ENCODE data around the gene ANAPC5.
A peak's percentile ranks its signal among the peaks of the same experiment; 100 is the strongest.
"Not testable (repeated sequence)": the region's sequence is repeated elsewhere in the genome, so short reads cannot be mapped to it uniquely, and the experiment has no call there.

Gene ANAPC5

GRCh38 chr12:121283388-121283787, 68.8 kb downstream of the ANAPC5 start:
- Histone ChIP-seq H3K4me1 (ENCODE audit: control insufficient read depth, insufficient read depth, low read length) (peaks cover 16% of the 10 kb centered on the region), H3K4me3 (ENCODE audit: low read depth, low read length) (no peak overlapping the region), H3K9me3 (ENCODE audit: control insufficient read depth, insufficient read depth, low read length) (no peaks in the 10 kb centered on the region), H3K9ac (ENCODE audit: low read depth, low read length) (no peak overlapping the region), H3K36me3 (ENCODE audit: control insufficient read depth, insufficient read depth, low read length) (peaks cover 5% of the 10 kb centered on the region; the same call in 1 of the 2 replicates), H3K27ac (ENCODE audit: low read depth, low read length) (no peak overlapping the region), H3K27me3 (ENCODE audit: control insufficient read depth, insufficient read depth, low read length) (no peaks in the 10 kb centered on the region)

GRCh38 chr12:121282910-121283309, 69.3 kb downstream of the ANAPC5 start:
- H3K4me1 ChIP-seq (ENCODE audit: control insufficient read depth, insufficient read depth, low read length) = peaks cover 11% of the 10 kb centered on the region
- not testable (repeated sequence) for H3K27ac ChIP-seq (ENCODE audit: low read depth, low read length); H3K36me3 ChIP-seq (ENCODE audit: control insufficient read depth, insufficient read depth, low read length); H3K9me3 ChIP-seq (ENCODE audit: control insufficient read depth, insufficient read depth, low read length); H3K27me3 ChIP-seq (ENCODE audit: control insufficient read depth, insufficient read depth, low read length); H3K4me3 ChIP-seq (ENCODE audit: low read depth, low read length); H3K9ac ChIP-seq (ENCODE audit: low read depth, low read length)

GRCh38 chr12:121282072-121282742, 70.0 kb downstream of the ANAPC5 start:
- Histone ChIP-seq H3K27ac (ENCODE audit: low read depth, low read length) (no peak overlapping the region), H3K27me3 (ENCODE audit: control insufficient read depth, insufficient read depth, low read length) (no peaks in the 10 kb centered on the region), H3K36me3 (ENCODE audit: control insufficient read depth, insufficient read depth, low read length) (peaks cover 8% of the 10 kb centered on the region; the same call in 1 of the 2 replicates), H3K4me1 (ENCODE audit: control insufficient read depth, insufficient read depth, low read length) (peaks cover 11% of the 10 kb centered on the region), H3K9ac (ENCODE audit: low read depth, low read length) (no peak overlapping the region), H3K9me3 (ENCODE audit: control insufficient read depth, insufficient read depth, low read length) (no peaks in the 10 kb centered on the region), H3K4me3 (ENCODE audit: low read depth, low read length) (no peak overlapping the region)

GRCh38 chr12:121281116-121281515, 71.1 kb downstream of the ANAPC5 start:
- H3K9me3 ChIP-seq (ENCODE audit: control insufficient read depth, insufficient read depth, low read length); H3K36me3 ChIP-seq (ENCODE audit: control insufficient read depth, insufficient read depth, low read length); H3K4me3 ChIP-seq (ENCODE audit: low read depth, low read length); H3K27me3 ChIP-seq (ENCODE audit: control insufficient read depth, insufficient read depth, low read length); H3K9ac ChIP-seq (ENCODE audit: low read depth, low read length): not testable (repeated sequence)
- Histone ChIP-seq H3K4me1 (ENCODE audit: control insufficient read depth, insufficient read depth, low read length) (peaks cover 11% of the 10 kb centered on the region), H3K27ac (ENCODE audit: low read depth, low read length) (peak overlapping the region; percentile 52)

GRCh38 chr12:121280531-121280930, 71.7 kb downstream of the ANAPC5 start:
- not testable (repeated sequence) for H3K9me3 ChIP-seq (ENCODE audit: control insufficient read depth, insufficient read depth, low read length); H3K9ac ChIP-seq (ENCODE audit: low read depth, low read length); H3K4me3 ChIP-seq (ENCODE audit: low read depth, low read length); H3K27me3 ChIP-seq (ENCODE audit: control insufficient read depth, insufficient read depth, low read length)
- Histone ChIP-seq H3K27ac (ENCODE audit: low read depth, low read length) (peak overlapping the region; percentile 55), H3K4me1 (ENCODE audit: control insufficient read depth, insufficient read depth, low read length) (peaks cover 11% of the 10 kb centered on the region), H3K36me3 (ENCODE audit: control insufficient read depth, insufficient read depth, low read length) (peaks cover 10% of the 10 kb centered on the region; the same call in 1 of the 2 replicates)

- Histone ChIP-seq H3K9me3 (ENCODE audit: control insufficient read depth, insufficient read depth, low read length) (no peaks in the 10 kb centered on the region), H3K27me3 (ENCODE audit: control insufficient read depth, insufficient read depth, low read length) (no peaks in the 10 kb centered on the region), H3K4me3 (ENCODE audit: low read depth, low read length) (no peak overlapping the region), H3K4me1 (ENCODE audit: control insufficient read depth, insufficient read depth, low read length) (peaks cover 11% of the 10 kb centered on the region), H3K9ac (ENCODE audit: low read depth, low read length) (no peak overlapping the region), H3K27ac (ENCODE audit: low read depth, low read length) (peak overlapping the region; percentile 42), H3K36me3 (ENCODE audit: control insufficient read depth, insufficient read depth, low read length) (peaks cover 10% of the 10 kb centered on the region; the same call in 1 of the 2 replicates)
Observed at GRCh38 chr12:121279507-121279915, 72.7 kb downstream of the ANAPC5 start.

GRCh38 chr12:121279071-121279375, 73.2 kb downstream of the ANAPC5 start:
- H3K9ac ChIP-seq (ENCODE audit: low read depth, low read length) = no peak overlapping the region

GRCh38 chr12:121278169-121279070, 73.8 kb downstream of the ANAPC5 start:
- Histone ChIP-seq H3K9ac (ENCODE audit: low read depth, low read length) (no peak overlapping the region), H3K27ac (ENCODE audit: low read depth, low read length) (no peak overlapping the region)

More at GRCh38 chr12:121279071-121279375, 73.2 kb downstream of the ANAPC5 start:
- Histone ChIP-seq H3K9me3 (ENCODE audit: control insufficient read depth, insufficient read depth, low read length) (no peaks in the 10 kb centered on the region), H3K36me3 (ENCODE audit: control insufficient read depth, insufficient read depth, low read length) (peaks cover 15% of the 10 kb centered on the region; the same call in 1 of the 2 replicates), H3K27ac (ENCODE audit: low read depth, low read length) (no peak overlapping the region), H3K4me3 (ENCODE audit: low read depth, low read length) (no peak overlapping the region), H3K4me1 (ENCODE audit: control insufficient read depth, insufficient read depth, low read length) (peaks cover 11% of the 10 kb centered on the region), H3K27me3 (ENCODE audit: control insufficient read depth, insufficient read depth, low read length) (no peaks in the 10 kb centered on the region)

GRCh38 chr12:121277374-121277759, 74.8 kb downstream of the ANAPC5 start:
- Histone ChIP-seq H3K9me3 (ENCODE audit: control insufficient read depth, insufficient read depth, low read length) (no peaks in the 10 kb centered on the region), H3K9ac (ENCODE audit: low read depth, low read length) (no peak overlapping the region), H3K27me3 (ENCODE audit: control insufficient read depth, insufficient read depth, low read length) (no peaks in the 10 kb centered on the region), H3K27ac (ENCODE audit: low read depth, low read length) (no peak overlapping the region), H3K4me1 (ENCODE audit: control insufficient read depth, insufficient read depth, low read length) (peaks cover 11% of the 10 kb centered on the region), H3K4me3 (ENCODE audit: low read depth, low read length) (no peak overlapping the region), H3K36me3 (ENCODE audit: control insufficient read depth, insufficient read depth, low read length) (peaks cover 21% of the 10 kb centered on the region; the same call in 1 of the 2 replicates)

More at GRCh38 chr12:121278169-121279070, 73.8 kb downstream of the ANAPC5 start:
- no peaks in the 10 kb centered on the region for H3K9me3 ChIP-seq (ENCODE audit: control insufficient read depth, insufficient read depth, low read length)
- H3K36me3 ChIP-seq (ENCODE audit: control insufficient read depth, insufficient read depth, low read length) = peaks cover 19% of the 10 kb centered on the region; the same call in 1 of the 2 replicates
- H3K4me1 ChIP-seq (ENCODE audit: control insufficient read depth, insufficient read depth, low read length) = peaks cover 11% of the 10 kb centered on the region
- H3K4me3 ChIP-seq (ENCODE audit: low read depth, low read length) = no peak overlapping the region
- H3K27me3 ChIP-seq (ENCODE audit: control insufficient read depth, insufficient read depth, low read length) = no peaks in the 10 kb centered on the region

- no peak overlapping the region for H3K27ac ChIP-seq (ENCODE audit: low read depth, low read length)
- no peaks in the 10 kb centered on the region for H3K9me3 ChIP-seq (ENCODE audit: control insufficient read depth, insufficient read depth, low read length)
- H3K9ac ChIP-seq (ENCODE audit: low read depth, low read length) = no peak overlapping the region
- no peaks in the 10 kb centered on the region for H3K4me1 ChIP-seq (ENCODE audit: control insufficient read depth, insufficient read depth, low read length)
- peaks cover 33% of the 10 kb centered on the region for H3K36me3 ChIP-seq (ENCODE audit: control insufficient read depth, insufficient read depth, low read length)
- H3K27me3 ChIP-seq (ENCODE audit: control insufficient read depth, insufficient read depth, low read length) = no peaks in the 10 kb centered on the region
- no peak overlapping the region for H3K4me3 ChIP-seq (ENCODE audit: low read depth, low read length)
Observed at GRCh38 chr12:121274036-121274763, 78.0 kb downstream of the ANAPC5 start.

Data from HUES48 (cell line).